Vagina (tissue), 2 donors: ENCODE results near the gene MON2.

Experiments
- CTCF ChIP-seq, 3 experiments: fragments of 450-650 bp in 2 of 3; fragments of 200-600 bp in 1 of 3; sonication (generic) in 1 of 3; IDR thresholded peaks; one replicate each; pipeline ENCODE4 v1.5.1; 2017 to 2019; ENCODE audit warnings: antibody characterized with exemption in 3 of 3, mild to moderate bottlenecking in 2 of 3, moderate library complexity in 2 of 3
- POLR2A ChIP-seq, 2 donors: fragments of 450-650 bp; IDR thresholded peaks; one replicate each; pipeline ENCODE4 v1.6.1; 2017; ENCODE audit warnings: antibody characterized with exemption in 2 of 2, mild to moderate bottlenecking in 2 of 2, moderate library complexity in 2 of 2
- POLR2AphosphoS5 ChIP-seq, 2 donors: sonication (generic); formaldehyde crosslinking; IDR thresholded peaks; one replicate each; pipeline ENCODE4 v1.9.0; 2017; ENCODE audit warnings: antibody characterized with exemption in 2 of 2, mild to moderate bottlenecking in 2 of 2, low read depth in 1 of 2; ENCODE audit not compliant: insufficient read depth in 1 of 2

- TF ChIP-seq CTCF (IDR thresholded peaks at IDR 0.05) (no peak), POLR2AphosphoS5 (IDR thresholded peaks at IDR 0.05; ENCODE audit: insufficient read depth in 1 of 2, low read depth in 1 of 2) (no peak), POLR2A (IDR thresholded peaks at IDR 0.05) (no peak)
These were observed 171.1 kb downstream of the MON2 start for GRCh38 chr12:62637679-62638078.
